GM23338 (cell line): ENCODE results near the gene MUC6. TPM values are rescaled to one million over a fixed set of nuclear protein-coding genes. Genes with fewer than 3 reads are reported as not detected.
A peak's percentile ranks its signal among the peaks of the same experiment; 100 is the strongest.

Experiments
- ATAC-seq: fragments of 200-7000 bp; cut with Tn5 transposase; 3 replicates; pipeline ENCODE4 v1.9.1; 2020
- DNase-seq: peaks from one replicate; pipeline ENCODE4 v3.0.0-alpha.2; 2015; ENCODE audit warnings: low spot score
- H2AFZ ChIP-seq: fragments of 200-600 bp; sonication (generic); 2 replicates; pipeline ENCODE4 v1.8.0; 2016; ENCODE audit warnings: antibody characterized with exemption, mild to moderate bottlenecking, moderate library complexity
- H3F3A ChIP-seq: fragments of 200-600 bp; sonication (generic); replicated peaks from 2 replicates; pipeline ENCODE4 v1.8.0; 2017; ENCODE audit warnings: antibody characterized with exemption, mixed run types, low read depth
- H3K27ac ChIP-seq: fragments of 200-600 bp; sonication (generic); 2 replicates; pipeline ENCODE4 v1.6.1; 2016; ENCODE audit warnings: low read depth
- H3K27me3 ChIP-seq: fragments of 200-600 bp; sonication (generic); 2 replicates; pipeline ENCODE4 v1.8.0; 2016; ENCODE audit warnings: mild to moderate bottlenecking, mixed run types, moderate library complexity; ENCODE audit not compliant: insufficient read depth
- H3K36me3 ChIP-seq: fragments of 200-600 bp; sonication (generic); 2 replicates; pipeline ENCODE4 v1.8.0; 2016; ENCODE audit warnings: mild to moderate bottlenecking; ENCODE audit not compliant: insufficient read depth
- H3K4me1 ChIP-seq: fragments of 200-600 bp; sonication (generic); 2 replicates; pipeline ENCODE4 v1.8.0; 2016; ENCODE audit warnings: mild to moderate bottlenecking, moderate library complexity; ENCODE audit not compliant: insufficient read depth
- H3K4me2 ChIP-seq: fragments of 200-600 bp; sonication (generic); 2 replicates; pipeline ENCODE4 v1.7.1; 2017; ENCODE audit warnings: mixed run types
- H3K4me3 ChIP-seq: fragments of 200-600 bp; sonication (generic); 2 replicates; pipeline ENCODE4 v1.6.1; 2016; ENCODE audit warnings: mixed run types
- H3K79me2 ChIP-seq: fragments of 200-600 bp; sonication (generic); replicated peaks from 2 replicates; pipeline ENCODE4 v1.8.0; 2017; ENCODE audit warnings: mild to moderate bottlenecking; ENCODE audit not compliant: insufficient read depth
- H3K9me2 ChIP-seq: fragments of 200-600 bp; sonication (generic); 2 replicates; pipeline ENCODE4 v1.8.0; 2017; ENCODE audit not compliant: insufficient read depth
- H4K20me1 ChIP-seq: fragments of 200-600 bp; sonication (generic); replicated peaks from 2 replicates; pipeline ENCODE4 v1.8.0; 2017; ENCODE audit warnings: mild to moderate bottlenecking; ENCODE audit not compliant: insufficient read depth
- H3K27ac Mint-ChIP-seq: 2 replicates; pipeline ENCODE4 v1.8.0; 2020; ENCODE audit warnings: inconsistent platforms, mild to moderate bottlenecking, moderate library complexity, mixed read lengths
- H3K27me3 Mint-ChIP-seq: 3 replicates; pipeline ENCODE4 v1.8.0; 2022; ENCODE audit warnings: low read depth, mild to moderate bottlenecking, moderate library complexity, mixed read lengths, inconsistent platforms; ENCODE audit not compliant: insufficient read depth, poor library complexity
- H3K36me3 Mint-ChIP-seq: 3 replicates; pipeline ENCODE4 v1.8.0; 2021; ENCODE audit warnings: low read depth, mild to moderate bottlenecking, inconsistent platforms, moderate library complexity, mixed read lengths
- H3K4me1 Mint-ChIP-seq: 3 replicates; pipeline ENCODE4 v1.8.0; 2020; ENCODE audit warnings: mild to moderate bottlenecking, inconsistent platforms, mixed read lengths
- H3K4me3 Mint-ChIP-seq: 3 replicates; pipeline ENCODE4 v1.8.0; 2021; ENCODE audit warnings: moderate library complexity, mild to moderate bottlenecking, inconsistent platforms, mixed read lengths
- H3K9me3 Mint-ChIP-seq: 3 replicates; pipeline ENCODE4 v1.8.0; 2020; ENCODE audit warnings: moderate library complexity, mild to moderate bottlenecking, inconsistent platforms, mixed read lengths
- CREB1 ChIP-seq: fragments of 250-450 bp; sonication (Bioruptor Pico); IDR thresholded peaks from 2 replicates; pipeline ENCODE4 v1.5.0; 2020; ENCODE audit warnings: low read depth, mild to moderate bottlenecking, moderate library complexity
- EZH2 ChIP-seq: fragments of 200-600 bp; sonication (generic); IDR thresholded peaks from one replicate; pipeline ENCODE4 v1.8.0; 2017; ENCODE audit warnings: antibody characterized with exemption, mild to moderate bottlenecking, low read depth; ENCODE audit not compliant: unreplicated experiment
- EZH2phosphoT487 ChIP-seq: fragments of 200-600 bp; sonication (generic); IDR thresholded peaks from one replicate; pipeline ENCODE4 v1.8.1; 2018; ENCODE audit warnings: antibody characterized with exemption; ENCODE audit not compliant: unreplicated experiment
- JUNB ChIP-seq: IDR thresholded peaks from one replicate; pipeline ENCODE4 v1.6.1; 2016; ENCODE audit warnings: antibody characterized with exemption; ENCODE audit not compliant: unreplicated experiment
- POLR2AphosphoS5 ChIP-seq: IDR thresholded peaks from 2 replicates; pipeline ENCODE4 v1.6.1; 2016; ENCODE audit warnings: antibody characterized with exemption, low read depth
- STAT1 ChIP-seq: IDR thresholded peaks from one replicate; pipeline ENCODE4 v1.6.1; 2016; ENCODE audit warnings: antibody characterized with exemption; ENCODE audit not compliant: unreplicated experiment
- ZNF331 ChIP-seq: fragments of 250-450 bp; sonication (Bioruptor Pico); IDR thresholded peaks from 2 replicates; pipeline ENCODE4 v1.5.0; 2020; ENCODE audit warnings: low read depth, mild to moderate bottlenecking, moderate library complexity
- polyA plus RNA-seq: library from polyadenylated mRNA; unstranded; fragments of >200 nt; fragmentation: Nextera tagmentation; extraction: Ambion mirVana; gene quantifications from 2 replicates; pipeline ENCODE4 v1.2.1, GENCODE V29; 2016
- total RNA-seq: library from RNA; depleted of rRNA; stranded (reverse); fragments of >200 nt; shearing (Covaris generic); gene quantifications from 2 replicates; pipeline ENCODE4 v1.2.3, GENCODE V29; 2014
- TF ChIP-seq, protein P1 (sequence below): IDR thresholded peaks from 2 replicates; pipeline ENCODE4 v1.6.1; 2016; ENCODE audit warnings: antibody characterized with exemption
- TF ChIP-seq, protein P2 (sequence below), 2 experiments: fragments of 200-600 bp in 1 of 2; sonication (generic) in 1 of 2; conservative IDR thresholded peaks; 2 replicates each; pipeline versions ENCODE4 v1.5.1 to v1.6.1; 2016 to 2017; ENCODE audit warnings: antibody characterized with exemption in 2 of 2, low read depth in 2 of 2, mild to moderate bottlenecking in 2 of 2, moderate library complexity in 1 of 2
- TF ChIP-seq, protein P3 (sequence below): IDR thresholded peaks from one replicate; pipeline ENCODE4 v1.6.1; 2018; ENCODE audit warnings: antibody characterized with exemption; ENCODE audit not compliant: unreplicated experiment

The MUC6 gene
- total and polyA plus RNA-seq, 2 experiments from 2014 or later = not detected

DNA sequence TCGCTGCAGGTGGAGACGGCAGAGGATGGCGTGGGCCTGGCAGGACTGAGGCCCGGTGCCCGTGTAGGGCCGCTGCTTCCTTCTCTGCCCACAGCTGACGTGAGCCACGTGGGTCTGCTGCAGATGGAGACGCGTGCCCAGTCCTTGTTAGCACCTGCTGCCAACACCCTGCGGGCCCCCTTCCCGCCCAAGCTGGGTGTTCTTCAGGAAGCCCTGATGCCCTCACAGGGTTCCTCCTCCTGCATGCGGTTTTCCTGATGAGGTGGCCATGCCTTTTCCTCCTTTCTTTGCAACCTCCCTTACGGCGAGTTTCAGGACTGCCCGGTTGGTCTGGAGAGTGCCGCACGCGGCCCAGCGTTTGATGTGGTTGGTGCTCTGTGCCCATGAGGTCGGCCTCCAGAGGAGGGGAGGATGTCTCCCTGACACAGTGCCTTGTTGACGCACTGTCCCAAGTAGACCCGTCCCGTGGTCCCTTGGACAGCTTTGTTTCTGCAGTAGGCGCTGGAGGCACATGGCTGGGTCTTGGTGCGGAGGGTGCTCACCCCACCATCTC is 66.1 kb downstream of the MUC6 start (continued):
- TF ChIP-seq, protein P1, sequence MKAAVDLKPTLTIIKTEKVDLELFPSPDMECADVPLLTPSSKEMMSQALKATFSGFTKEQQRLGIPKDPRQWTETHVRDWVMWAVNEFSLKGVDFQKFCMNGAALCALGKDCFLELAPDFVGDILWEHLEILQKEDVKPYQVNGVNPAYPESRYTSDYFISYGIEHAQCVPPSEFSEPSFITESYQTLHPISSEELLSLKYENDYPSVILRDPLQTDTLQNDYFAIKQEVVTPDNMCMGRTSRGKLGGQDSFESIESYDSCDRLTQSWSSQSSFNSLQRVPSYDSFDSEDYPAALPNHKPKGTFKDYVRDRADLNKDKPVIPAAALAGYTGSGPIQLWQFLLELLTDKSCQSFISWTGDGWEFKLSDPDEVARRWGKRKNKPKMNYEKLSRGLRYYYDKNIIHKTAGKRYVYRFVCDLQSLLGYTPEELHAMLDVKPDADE = no peak
- no peak for TF ChIP-seq JUNB
- TF ChIP-seq STAT1 = no peak
- no peak for TF ChIP-seq ZNF331 (CRISPR knock-in tag)

DNA sequence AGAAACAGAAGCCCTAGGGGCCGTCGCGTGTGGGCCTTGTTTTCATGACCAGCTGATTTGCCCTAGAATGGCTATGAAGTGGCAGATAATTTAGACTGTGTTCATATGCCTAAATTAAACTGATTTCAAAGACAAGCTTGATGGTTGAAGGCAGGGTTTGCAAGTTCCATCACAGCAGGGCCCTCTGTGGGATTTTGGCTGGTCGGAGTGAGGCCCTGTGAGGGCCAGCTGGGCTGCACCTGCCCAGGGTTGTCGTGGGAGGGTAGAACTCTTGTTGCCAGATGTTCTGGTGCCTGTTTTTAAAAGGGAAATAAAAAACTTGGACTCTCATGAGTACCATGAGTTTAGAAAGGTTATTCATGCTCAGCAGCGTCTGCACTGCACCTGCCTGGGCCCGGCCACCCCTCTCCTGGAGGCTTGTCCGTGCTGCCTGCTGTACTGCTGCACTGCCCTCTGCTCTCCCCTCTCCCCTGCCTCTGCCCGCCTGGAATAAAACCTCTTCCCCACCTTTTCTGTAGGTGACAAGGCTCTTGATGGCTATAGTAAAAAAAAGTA is 66.8 kb downstream of the MUC6 start:
- H3F3A ChIP-seq = peaks cover 4% of the 10 kb centered on the region; the same call in 1 of the 2 replicates
- H3K79me2 ChIP-seq = peaks cover 20% of the 10 kb centered on the region; the same call in 1 of the 2 replicates
- Mint-ChIP-seq H3K27ac (no peak overlapping the region), H3K4me3 (no peak overlapping the region), H3K27me3 (peaks cover 12% of the 10 kb centered on the region), H3K4me1 (peaks cover 4% of the 10 kb centered on the region; the same call in 1 of the 3 replicates), H3K36me3 (peaks cover 44% of the 10 kb centered on the region), H3K9me3 (peaks cover 6% of the 10 kb centered on the region)
- no peak overlapping the region for H3K4me2 ChIP-seq
- no peak for ATAC-seq
- no peaks in the 10 kb centered on the region; the same call in 1 of the 2 replicates for H4K20me1 ChIP-seq
- H3K36me3 ChIP-seq = no peaks in the 10 kb centered on the region; the same call in 1 of the 2 replicates
- no peaks in the 10 kb centered on the region for H3K27me3 ChIP-seq
- TF ChIP-seq EZH2 = no peak
- no peak for TF ChIP-seq STAT1
- TF ChIP-seq, protein P2, sequence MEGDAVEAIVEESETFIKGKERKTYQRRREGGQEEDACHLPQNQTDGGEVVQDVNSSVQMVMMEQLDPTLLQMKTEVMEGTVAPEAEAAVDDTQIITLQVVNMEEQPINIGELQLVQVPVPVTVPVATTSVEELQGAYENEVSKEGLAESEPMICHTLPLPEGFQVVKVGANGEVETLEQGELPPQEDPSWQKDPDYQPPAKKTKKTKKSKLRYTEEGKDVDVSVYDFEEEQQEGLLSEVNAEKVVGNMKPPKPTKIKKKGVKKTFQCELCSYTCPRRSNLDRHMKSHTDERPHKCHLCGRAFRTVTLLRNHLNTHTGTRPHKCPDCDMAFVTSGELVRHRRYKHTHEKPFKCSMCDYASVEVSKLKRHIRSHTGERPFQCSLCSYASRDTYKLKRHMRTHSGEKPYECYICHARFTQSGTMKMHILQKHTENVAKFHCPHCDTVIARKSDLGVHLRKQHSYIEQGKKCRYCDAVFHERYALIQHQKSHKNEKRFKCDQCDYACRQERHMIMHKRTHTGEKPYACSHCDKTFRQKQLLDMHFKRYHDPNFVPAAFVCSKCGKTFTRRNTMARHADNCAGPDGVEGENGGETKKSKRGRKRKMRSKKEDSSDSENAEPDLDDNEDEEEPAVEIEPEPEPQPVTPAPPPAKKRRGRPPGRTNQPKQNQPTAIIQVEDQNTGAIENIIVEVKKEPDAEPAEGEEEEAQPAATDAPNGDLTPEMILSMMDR (conservative IDR thresholded peaks at IDR 0.05; ENCODE audit: low read depth in 2 of 2) = no peak
- TF ChIP-seq CREB1 (CRISPR knock-in tag) = no peak
- no peak for TF ChIP-seq EZH2phosphoT487
- H2AFZ ChIP-seq = no peak overlapping the region
- H3K4me3 ChIP-seq = no peak overlapping the region
- H3K4me1 ChIP-seq = no peaks in the 10 kb centered on the region
- H3K9me2 ChIP-seq = no peaks in the 10 kb centered on the region
- no peak for DNase-seq
- H3K27ac ChIP-seq = peak overlapping the region; percentile 50; the same call in 1 of the 2 replicates

DNA sequence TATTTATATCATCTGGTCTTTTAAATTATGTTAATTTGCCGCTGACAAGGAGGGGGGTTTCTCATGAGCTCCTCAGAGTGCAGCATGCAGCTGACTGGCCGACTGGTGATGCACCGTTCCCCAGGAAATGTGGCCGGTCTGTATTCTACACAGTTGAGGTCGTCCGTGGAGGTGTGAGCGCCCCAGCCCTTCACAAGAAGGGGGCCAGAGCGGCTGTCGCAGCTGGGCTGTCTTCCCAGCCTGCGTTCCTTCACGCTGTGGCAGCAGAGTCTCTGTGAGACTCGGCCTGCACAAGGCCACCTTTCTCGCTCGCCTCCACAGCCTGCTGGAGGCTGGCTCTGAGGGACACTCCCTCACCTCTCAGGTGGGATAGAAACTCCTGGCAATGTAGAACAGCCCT is 67.7 kb downstream of the MUC6 start:
- Mint-ChIP-seq H3K4me3 (no peak overlapping the region), H3K36me3 (peaks cover 51% of the 10 kb centered on the region), H3K4me1 (peaks cover 4% of the 10 kb centered on the region; the same call in 1 of the 3 replicates), H3K27ac (peak overlapping the region; percentile 59), H3K9me3 (peaks cover 15% of the 10 kb centered on the region), H3K27me3 (peaks cover 17% of the 10 kb centered on the region)
- Histone ChIP-seq H3K4me2 (no peak overlapping the region), H2AFZ (no peak overlapping the region), H3K79me2 (peaks cover 20% of the 10 kb centered on the region; the same call in 1 of the 2 replicates), H3K36me3 (peaks cover 3% of the 10 kb centered on the region; the same call in 1 of the 2 replicates), H3K27ac (peak overlapping the region; percentile 50; the same call in 1 of the 2 replicates), H4K20me1 (no peaks in the 10 kb centered on the region; the same call in 1 of the 2 replicates), H3K4me1 (no peaks in the 10 kb centered on the region), H3F3A (peaks cover 4% of the 10 kb centered on the region; the same call in 1 of the 2 replicates), H3K9me2 (no peaks in the 10 kb centered on the region), H3K4me3 (no peak overlapping the region), H3K27me3 (no peaks in the 10 kb centered on the region)
- ATAC-seq (no peak; the same call in 2 of the 3 replicates), DNase-seq (no peak)
- TF ChIP-seq, protein P1 = no peak
- TF ChIP-seq, protein P2 (conservative IDR thresholded peaks at IDR 0.05; ENCODE audit: low read depth in 2 of 2) = no peak
- TF ChIP-seq STAT1 (no peak), POLR2AphosphoS5 (no peak), EZH2phosphoT487 (no peak)
- TF ChIP-seq, protein P3, sequence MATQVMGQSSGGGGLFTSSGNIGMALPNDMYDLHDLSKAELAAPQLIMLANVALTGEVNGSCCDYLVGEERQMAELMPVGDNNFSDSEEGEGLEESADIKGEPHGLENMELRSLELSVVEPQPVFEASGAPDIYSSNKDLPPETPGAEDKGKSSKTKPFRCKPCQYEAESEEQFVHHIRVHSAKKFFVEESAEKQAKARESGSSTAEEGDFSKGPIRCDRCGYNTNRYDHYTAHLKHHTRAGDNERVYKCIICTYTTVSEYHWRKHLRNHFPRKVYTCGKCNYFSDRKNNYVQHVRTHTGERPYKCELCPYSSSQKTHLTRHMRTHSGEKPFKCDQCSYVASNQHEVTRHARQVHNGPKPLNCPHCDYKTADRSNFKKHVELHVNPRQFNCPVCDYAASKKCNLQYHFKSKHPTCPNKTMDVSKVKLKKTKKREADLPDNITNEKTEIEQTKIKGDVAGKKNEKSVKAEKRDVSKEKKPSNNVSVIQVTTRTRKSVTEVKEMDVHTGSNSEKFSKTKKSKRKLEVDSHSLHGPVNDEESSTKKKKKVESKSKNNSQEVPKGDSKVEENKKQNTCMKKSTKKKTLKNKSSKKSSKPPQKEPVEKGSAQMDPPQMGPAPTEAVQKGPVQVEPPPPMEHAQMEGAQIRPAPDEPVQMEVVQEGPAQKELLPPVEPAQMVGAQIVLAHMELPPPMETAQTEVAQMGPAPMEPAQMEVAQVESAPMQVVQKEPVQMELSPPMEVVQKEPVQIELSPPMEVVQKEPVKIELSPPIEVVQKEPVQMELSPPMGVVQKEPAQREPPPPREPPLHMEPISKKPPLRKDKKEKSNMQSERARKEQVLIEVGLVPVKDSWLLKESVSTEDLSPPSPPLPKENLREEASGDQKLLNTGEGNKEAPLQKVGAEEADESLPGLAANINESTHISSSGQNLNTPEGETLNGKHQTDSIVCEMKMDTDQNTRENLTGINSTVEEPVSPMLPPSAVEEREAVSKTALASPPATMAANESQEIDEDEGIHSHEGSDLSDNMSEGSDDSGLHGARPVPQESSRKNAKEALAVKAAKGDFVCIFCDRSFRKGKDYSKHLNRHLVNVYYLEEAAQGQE = no peak
